EH (cell line): ENCODE data around the gene PPFIA2.

Experiments
- DNase-seq: peaks from one replicate; pipeline ENCODE4 v3.0.0-alpha.2; 2015; ENCODE audit warnings: low read depth

The PPFIA2 gene

DNA sequence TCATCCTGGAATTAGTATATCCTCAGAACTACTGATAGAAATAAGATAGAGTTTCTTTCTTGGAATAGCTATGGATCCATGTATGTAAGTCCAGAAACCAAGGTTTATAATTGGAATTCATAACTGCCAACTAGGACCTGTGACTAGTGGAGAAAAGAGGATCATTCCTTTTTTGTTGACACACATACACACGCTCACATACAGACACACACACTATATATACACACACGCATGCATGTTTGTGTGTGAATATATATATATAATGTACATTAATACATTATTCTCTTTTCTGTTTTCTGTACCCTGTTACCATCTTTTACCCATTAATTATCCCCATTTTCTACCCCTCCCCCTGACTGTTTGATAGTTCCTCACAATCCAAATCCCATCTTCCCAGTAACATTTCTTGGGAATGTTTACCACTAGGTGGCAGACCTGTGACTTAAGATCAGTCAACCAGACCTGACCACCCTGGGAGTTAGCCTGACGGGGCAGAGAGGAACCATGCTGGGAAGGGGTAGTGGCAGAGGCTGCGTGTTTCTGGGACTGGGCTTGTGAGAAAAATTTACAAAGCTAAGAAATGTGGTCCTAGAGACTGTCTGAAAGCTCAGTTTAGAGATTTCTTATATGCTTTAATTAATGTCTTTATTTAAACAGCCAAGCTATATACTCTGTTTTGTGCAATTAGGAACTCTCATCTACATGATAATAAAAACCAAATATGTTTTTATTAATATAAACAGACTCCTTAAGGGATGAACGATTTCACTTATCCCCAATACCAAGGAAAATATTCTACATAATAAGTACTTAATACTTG lies 308.0 kb downstream of the PPFIA2 start:
- peak; percentile 45 for DNase-seq

DNA sequence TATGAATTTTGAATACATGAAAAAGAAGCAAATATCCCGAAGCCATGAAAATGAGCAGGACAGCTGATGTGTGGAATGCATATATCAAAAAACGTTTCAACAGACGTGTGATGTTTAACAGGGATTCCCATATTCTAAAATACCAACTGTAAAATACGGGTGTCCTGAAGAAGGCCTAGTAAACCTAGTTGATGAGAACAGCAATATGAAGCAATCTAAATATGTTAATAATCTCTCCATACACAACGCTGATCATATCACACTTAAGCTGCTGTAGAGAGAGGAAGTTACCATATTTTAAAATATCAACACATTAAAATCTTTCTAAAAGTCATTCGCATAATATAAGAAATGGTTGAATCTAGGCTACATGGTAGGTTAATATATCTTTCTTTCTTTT lies 317.5 kb downstream of the PPFIA2 start:
- DNase-seq = no peak

- DNase-seq = no peak
Measured at GRCh38 chr12:81440001-81440400, 319.1 kb downstream of the PPFIA2 start.

DNA sequence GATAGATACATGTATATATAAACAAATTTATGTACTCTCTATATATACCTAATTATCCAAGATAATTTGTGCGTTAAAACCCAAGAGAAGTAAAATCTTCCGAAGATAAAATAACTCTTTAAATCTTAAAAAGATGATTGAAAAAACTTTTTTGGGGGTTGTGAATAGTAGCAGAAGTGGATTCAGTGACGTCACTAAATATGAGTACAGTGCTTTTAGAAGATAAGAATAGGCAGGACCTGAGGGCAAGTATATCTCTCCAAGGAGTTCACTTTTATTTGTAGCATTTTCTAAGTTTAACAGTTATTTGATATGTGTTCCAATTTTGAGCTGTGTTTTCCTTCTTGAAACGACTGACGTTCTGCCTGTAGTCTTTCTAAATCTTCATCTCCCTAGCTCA lies 319.8 kb downstream of the PPFIA2 start:
- no peak for DNase-seq

DNA sequence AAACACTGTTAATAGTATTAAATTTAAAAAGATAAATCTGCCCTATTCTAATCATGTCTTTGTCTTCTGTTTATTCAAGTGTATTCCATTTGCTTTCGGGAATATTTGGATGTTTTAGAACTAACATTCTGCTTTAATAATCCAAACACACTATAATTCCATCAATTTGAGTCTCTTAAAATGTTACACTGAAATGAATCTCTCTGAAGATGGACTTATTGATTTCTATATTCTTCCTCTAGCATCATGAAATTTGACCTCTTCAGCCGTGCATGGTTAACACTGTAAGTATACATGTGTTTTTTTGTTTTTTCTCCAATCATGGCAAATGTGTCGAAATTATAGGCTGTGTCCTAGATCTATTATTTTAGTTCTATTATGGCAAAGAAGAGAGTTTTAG lies 342.1 kb downstream of the PPFIA2 start:
- DNase-seq = no peak

GRCh38 chr12:81416571-81416970 lies 342.6 kb downstream of the PPFIA2 start:
- DNase-seq = no peak

GRCh38 chr12:81414441-81414840 lies 344.7 kb downstream of the PPFIA2 start:
- no peak for DNase-seq

DNA sequence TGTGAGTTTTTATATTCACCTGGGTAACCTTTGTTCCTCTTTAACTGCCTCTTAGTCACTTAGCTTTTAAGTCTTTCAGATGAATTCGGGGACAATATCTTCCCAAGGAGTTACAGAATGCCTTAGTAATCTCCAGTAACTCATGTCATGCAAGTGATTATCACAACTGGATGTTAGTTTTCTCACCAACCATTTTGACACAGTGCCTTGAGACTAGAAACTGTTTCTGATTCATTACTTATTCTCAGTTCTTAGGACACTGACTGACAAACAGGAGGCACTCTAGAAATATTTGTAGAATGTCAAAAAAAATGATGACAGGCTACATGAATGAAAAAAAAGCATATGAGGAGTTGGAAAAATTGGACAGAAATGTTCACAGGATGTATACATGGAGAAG lies 346.2 kb downstream of the PPFIA2 start:
- DNase-seq = no peak

DNA sequence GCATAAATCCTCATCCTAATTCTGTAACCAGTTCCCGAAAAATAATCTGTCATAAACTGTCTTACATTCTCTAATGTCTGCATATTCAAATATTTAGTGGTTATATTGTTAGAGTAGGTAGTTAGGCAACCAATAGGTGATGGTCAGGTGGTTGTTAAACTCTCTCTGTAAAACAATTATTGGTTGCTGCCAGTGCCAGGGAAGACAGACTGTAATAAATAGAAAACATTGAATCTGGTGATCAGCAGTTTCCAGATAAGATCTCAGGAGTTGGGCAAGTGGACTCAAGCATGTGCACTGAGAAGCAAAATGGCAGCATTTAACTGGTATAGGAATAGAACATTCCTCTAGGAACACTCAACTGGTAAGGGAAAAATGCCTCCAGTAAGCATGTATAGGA lies 355.8 kb downstream of the PPFIA2 start:
- DNase-seq = no peak

GRCh38 chr12:81401241-81401640 lies 357.9 kb downstream of the PPFIA2 start:
- no peak for DNase-seq

DNA sequence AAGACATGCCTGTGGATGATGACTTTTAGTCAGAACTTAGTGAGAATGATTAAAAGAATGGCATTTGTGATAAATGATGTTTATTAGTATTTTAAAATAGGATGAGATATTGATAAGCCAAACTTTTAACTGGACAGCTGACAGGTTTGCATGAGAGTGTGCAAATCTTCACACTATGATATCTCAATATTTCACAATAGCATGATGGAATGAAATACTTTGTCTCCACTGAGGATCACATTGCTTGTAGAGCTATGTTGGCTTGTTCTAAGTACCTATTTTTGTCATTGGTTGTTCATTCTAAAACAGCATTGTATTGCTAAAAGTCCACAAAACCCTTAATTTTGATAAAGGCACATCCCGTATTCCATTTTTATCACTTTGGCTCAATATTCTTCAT lies 359.1 kb downstream of the PPFIA2 start:
- DNase-seq = no peak

- no peak for DNase-seq
Measured at GRCh38 chr12:81395431-81395830, 363.7 kb downstream of the PPFIA2 start.

DNA sequence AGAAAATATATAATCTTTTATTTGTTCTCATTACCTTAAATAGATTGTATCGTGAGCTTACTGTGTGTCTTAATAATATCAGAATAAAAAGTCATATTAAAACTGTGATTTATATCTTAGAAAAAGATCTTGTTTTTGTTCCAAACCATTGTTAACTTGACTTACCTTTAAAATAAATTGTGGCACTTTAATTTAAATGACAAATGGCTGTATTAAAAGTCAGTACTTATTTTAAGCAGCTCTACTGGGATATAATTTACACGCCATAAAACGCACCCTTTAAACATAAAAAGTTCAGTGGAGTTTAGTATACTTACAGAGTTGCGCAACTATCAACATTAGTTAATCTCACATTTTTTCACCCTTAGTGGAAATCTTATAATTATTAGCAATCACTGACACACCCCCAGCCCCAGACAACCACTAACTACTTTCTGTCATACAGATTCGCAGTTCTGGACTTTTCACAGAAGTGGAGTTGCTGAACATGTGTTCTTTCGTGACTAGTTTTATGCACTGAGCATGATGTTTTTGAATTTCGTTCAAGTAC lies 369.5 kb downstream of the PPFIA2 start:
- DNase-seq = no peak

DNA sequence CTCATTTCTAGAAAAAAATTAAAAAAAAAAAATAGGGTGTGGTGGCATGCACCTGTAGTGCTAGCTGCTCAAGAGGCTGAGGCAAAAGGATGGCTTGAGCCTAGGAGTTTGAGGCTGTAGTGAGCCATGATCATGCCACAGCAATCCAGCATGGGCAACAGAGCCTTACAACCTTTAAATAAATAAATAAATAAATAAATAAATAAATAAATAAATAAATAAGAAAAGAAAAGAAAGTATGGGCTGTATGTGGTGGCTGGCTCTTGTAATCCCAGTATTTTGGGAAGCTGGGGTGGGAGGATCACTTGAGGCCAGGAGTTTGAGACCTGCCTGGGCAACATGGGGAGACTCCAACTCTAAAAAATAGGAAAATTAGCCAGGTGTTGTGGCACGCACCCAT lies 373.0 kb downstream of the PPFIA2 start:
- no peak for DNase-seq

DNA sequence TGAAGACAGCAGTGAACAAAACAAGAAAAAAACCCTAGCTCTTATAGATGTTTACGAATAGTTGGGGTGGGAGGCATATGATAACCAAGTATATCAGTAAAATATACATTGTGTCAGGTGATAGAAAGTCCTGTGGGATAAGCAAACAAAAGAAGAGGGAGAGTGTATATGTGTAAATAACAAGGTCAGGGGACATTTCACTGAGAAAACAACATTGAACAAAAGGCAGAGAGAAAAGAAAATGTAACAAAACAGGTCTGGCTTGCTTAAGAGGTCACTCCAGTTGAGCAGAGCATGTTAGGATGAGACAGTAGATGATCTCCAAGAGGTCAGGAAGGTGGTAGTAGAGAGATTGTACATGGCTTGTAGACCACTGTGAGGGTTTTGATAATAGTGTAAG lies 377.2 kb downstream of the PPFIA2 start:
- DNase-seq = no peak

DNA sequence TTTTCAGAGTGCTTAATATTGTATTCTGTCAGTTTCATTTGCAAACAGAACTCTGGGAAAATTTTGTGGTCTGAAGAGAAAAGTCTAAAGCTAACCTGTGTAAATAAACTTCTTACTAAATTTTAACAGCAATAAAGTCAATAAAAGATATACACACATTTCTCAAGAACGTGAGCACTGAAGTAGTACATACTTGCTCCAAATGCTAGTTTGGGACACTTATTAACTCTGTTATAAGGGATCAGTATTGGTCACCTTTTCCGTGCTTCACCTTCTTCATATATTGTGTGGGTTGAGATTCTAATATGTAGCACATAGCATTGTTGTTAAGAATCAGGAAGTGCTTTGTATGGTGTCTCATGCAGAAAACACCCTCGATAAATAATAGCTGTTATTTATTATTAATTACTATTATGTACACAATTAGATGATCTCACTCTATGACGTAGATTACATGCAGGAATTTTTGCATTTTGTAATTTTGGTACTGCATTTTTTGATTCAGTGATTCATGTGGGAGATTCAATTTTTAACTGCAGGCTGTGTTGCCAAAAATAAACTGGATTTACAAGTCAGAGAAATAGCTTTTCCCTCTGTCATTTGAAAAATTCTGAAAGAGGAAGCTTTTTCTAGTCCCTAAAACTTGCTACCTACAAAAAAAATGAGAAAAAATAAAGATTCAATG lies 380.4 kb downstream of the PPFIA2 start:
- DNase-seq = no peak

GRCh38 chr12:81377771-81378170 lies 381.4 kb downstream of the PPFIA2 start:
- DNase-seq = no peak

GRCh38 chr12:81375969-81376368 lies 383.2 kb downstream of the PPFIA2 start:
- DNase-seq = no peak

- no peak for DNase-seq
Measured at GRCh38 chr12:81370456-81370855, 388.7 kb downstream of the PPFIA2 start.

DNA sequence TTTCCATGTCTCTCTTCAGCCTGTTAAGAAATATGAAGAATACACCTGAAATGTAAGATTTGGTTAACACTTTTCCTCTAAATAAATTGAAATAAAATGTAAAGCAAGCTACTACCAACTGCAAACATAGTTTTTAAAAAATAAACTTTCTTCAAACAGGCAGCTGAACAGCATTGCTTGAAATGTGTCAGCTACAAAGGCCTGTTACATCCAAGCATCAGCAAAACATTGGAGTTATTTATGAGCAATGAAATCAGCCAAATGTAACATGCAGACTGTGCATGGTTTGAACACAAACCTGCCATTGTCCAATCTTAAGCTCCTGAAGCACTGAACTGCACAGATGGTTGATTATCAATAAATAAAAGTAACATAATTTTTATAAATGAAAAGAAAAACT lies 390.0 kb downstream of the PPFIA2 start:
- no peak for DNase-seq

GRCh38 chr12:81365284-81365683 lies 393.9 kb downstream of the PPFIA2 start:
- no peak for DNase-seq

- no peak for DNase-seq
Measured at GRCh38 chr12:81360916-81361315, 398.2 kb downstream of the PPFIA2 start.

- DNase-seq = no peak
Measured at GRCh38 chr12:81359736-81360135, 399.4 kb downstream of the PPFIA2 start.
